ENCODE results near the gene RAB24. TPM values are rescaled to one million over a fixed set of nuclear protein-coding genes. Genes with fewer than 3 reads are reported as not detected.

RAB24 gene
- total and polyA plus RNA-seq, 4 experiments from 2014 or later: 13.3 to 20.5 (median 17.9) TPM

Other genes starting within 250 kb of the RAB24 start
- gene FGFR4, start 216.8 kb downstream of the RAB24 start, total RNA-seq: 1 to 10 TPM; 2.2 to 3.0 TPM
- not detected for gene FGFR4, start 216.8 kb downstream of the RAB24 start, polyA plus RNA-seq
- gene NSD1, start 169.9 kb downstream of the RAB24 start, total RNA-seq: 100 to 1,000 TPM; 116 to 122 TPM
- gene NSD1, start 169.9 kb downstream of the RAB24 start, polyA plus RNA-seq: 10 to 100 TPM; 14.3 to 64.2 TPM
- 10 to 100 TPM; 70.9 to 72.1 TPM for gene PRELID1, start 80 bp upstream of the RAB24 start, total RNA-seq
- gene PRELID1, start 80 bp upstream of the RAB24 start, polyA plus RNA-seq: 100 to 1,000 TPM; 209 to 229 TPM
- gene MXD3, start 8.2 kb upstream of the RAB24 start, total RNA-seq: 10 to 100 TPM; 17.3 TPM
- gene MXD3, start 8.2 kb upstream of the RAB24 start, polyA plus RNA-seq: 1 to 10 TPM in 1 of 2 donors, under 1 TPM in 1; 0.28 to 1.2 TPM
- 100 to 1,000 TPM; 114 to 123 TPM for gene LMAN2, start 47.9 kb upstream of the RAB24 start, total RNA-seq
- gene LMAN2, start 47.9 kb upstream of the RAB24 start, polyA plus RNA-seq: 100 to 1,000 TPM; 223 to 322 TPM
- gene RGS14, start 54.2 kb upstream of the RAB24 start, total RNA-seq: 100 to 1,000 TPM; 167 to 168 TPM
- gene RGS14, start 54.2 kb upstream of the RAB24 start, polyA plus RNA-seq: 10 to 100 TPM; 62.3 to 96.7 TPM
- gene SLC34A1, start 80.7 kb upstream of the RAB24 start, total RNA-seq: under 1 TPM in 1 of 2 experiments, not detected in 1; 0.11 TPM
- not detected for gene SLC34A1, start 80.7 kb upstream of the RAB24 start, polyA plus RNA-seq
- gene PFN3, start 96.9 kb upstream of the RAB24 start, total RNA-seq: not detected
- not detected for gene PFN3, start 96.9 kb upstream of the RAB24 start, polyA plus RNA-seq
- not detected for gene F12, start 105.8 kb upstream of the RAB24 start, total RNA-seq
- 1 to 10 TPM; 2.0 to 2.4 TPM for gene F12, start 105.8 kb upstream of the RAB24 start, polyA plus RNA-seq
- 100 to 1,000 TPM; 189 to 191 TPM for gene GRK6, start 123.0 kb upstream of the RAB24 start, total RNA-seq
- gene GRK6, start 123.0 kb upstream of the RAB24 start, polyA plus RNA-seq: 100 to 1,000 TPM in 1 of 2 donors, 10 to 100 TPM in 1; 72.4 to 203 TPM
- gene PRR7, start 143.1 kb upstream of the RAB24 start, total RNA-seq: 1 to 10 TPM; 5.2 to 7.2 TPM
- 10 to 100 TPM; 14.3 to 17.8 TPM for gene PRR7, start 143.1 kb upstream of the RAB24 start, polyA plus RNA-seq
- gene DBN1, start 169.9 kb upstream of the RAB24 start, total RNA-seq: 1 to 10 TPM in 1 of 2 experiments, under 1 TPM in 1; 0.99 to 1.2 TPM
- under 1 TPM in 1 of 2 donors, not detected in 1; 0.49 TPM for gene DBN1, start 169.9 kb upstream of the RAB24 start, polyA plus RNA-seq
- gene PDLIM7, start 193.9 kb upstream of the RAB24 start, total RNA-seq: 1 to 10 TPM; 5.8 to 7.3 TPM
- 1 to 10 TPM; 3.3 to 3.5 TPM for gene PDLIM7, start 193.9 kb upstream of the RAB24 start, polyA plus RNA-seq
- 1 to 10 TPM; 3.7 to 3.9 TPM for gene DOK3, start 206.1 kb upstream of the RAB24 start, total RNA-seq
- gene DOK3, start 206.1 kb upstream of the RAB24 start, polyA plus RNA-seq: under 1 TPM in 1 of 2 donors, not detected in 1; 0.69 TPM
- 10 to 100 TPM; 72.9 to 80.3 TPM for gene DDX41, start 213.2 kb upstream of the RAB24 start, total RNA-seq
- gene DDX41, start 213.2 kb upstream of the RAB24 start, polyA plus RNA-seq: 10 to 100 TPM; 47.6 to 51.2 TPM

Measured in CD4-positive, alpha-beta memory T cell (primary cell).